T47D (cell line): ENCODE data around the gene EML3.
"Not testable (repeated sequence)": the region's sequence is repeated elsewhere in the genome, so short reads cannot be mapped to it uniquely, and the experiment has no call there.

Experiments used
- DNase-seq, 2 experiments: peaks; one replicate each; pipeline versions ENCODE4 v3.0.0 to v3.0.0-alpha.2; 2011 to 2012; ENCODE audit warnings: low read depth in 1 of 2, low spot score in 1 of 2
- JUND ChIP-seq: IDR thresholded peaks from 2 replicates; pipeline ENCODE4 v1.6.1; 2012; ENCODE audit warnings: low read depth
- in situ Hi-C: cut with HindIII; loops from 2 replicates; pipeline ENCODE4 v1.10.0; 2016; ENCODE audit warnings: low sequenced_read_pairs, low pct_unique_long_range_greater_than_20kb

EML3 gene

DNA sequence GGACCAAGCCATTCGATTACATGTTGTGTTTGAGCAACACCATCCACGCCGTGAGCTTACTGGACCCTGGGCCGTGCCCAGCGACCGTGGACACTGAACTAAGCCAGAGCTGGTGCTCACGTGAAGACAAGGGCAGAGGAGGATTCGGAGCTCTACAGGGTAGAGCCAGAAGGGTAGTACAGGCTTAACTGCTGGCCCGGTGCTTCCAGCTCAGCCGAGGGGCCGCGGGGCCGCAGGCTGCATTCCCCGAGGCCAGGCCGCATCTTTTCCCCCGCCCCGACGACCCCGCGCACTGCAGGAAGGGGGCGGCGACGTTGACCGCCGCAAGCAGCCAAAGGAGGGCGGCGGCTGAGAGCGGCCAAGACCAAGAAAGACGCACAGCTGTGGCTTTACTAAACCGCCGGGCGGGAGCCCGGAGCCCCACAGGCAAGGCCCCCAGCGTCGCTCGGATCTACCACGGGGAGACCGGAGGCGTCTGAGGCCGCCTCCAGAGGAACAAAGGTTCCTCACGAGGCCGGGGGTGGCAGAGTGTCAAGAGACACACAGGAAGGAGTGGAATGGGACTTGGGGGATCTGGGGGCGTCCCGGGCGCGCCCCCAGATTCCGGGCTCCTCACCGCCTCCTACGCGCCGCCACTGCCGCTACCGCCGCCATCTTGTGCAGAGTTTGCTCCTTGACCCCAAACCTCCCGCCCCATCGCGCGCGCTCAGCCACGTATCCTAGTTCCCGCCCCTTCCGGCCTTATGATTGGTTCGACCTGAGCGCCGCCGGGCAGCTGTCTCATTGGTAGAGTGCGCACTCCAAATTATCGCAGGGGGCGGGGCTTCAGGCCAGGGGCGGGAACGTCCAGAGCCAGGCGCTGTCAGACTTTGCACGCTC, 33.6 kb upstream of the EML3 start, which contains the start of gene GANAB:
Gene GANAB, minus strand, starts transcription at position 668 of the 879 bp plus-strand sequence. Its CDS starts 14 bp downstream, at position 654.
- peak; percentile 99 to 100 for DNase-seq
- TF ChIP-seq JUND: no peak
- in situ Hi-C loops: no loop called here

GRCh38 chr11:62645671-62645945, 33.0 kb upstream of the EML3 start:
- in situ Hi-C loops: no loop called here
- no peak for TF ChIP-seq JUND
- DNase-seq: no peak

GRCh38 chr11:62644220-62644619, 31.6 kb upstream of the EML3 start:
- in situ Hi-C loops: no loop called here
- TF ChIP-seq JUND: no peak
- DNase-seq: no peak

DNA sequence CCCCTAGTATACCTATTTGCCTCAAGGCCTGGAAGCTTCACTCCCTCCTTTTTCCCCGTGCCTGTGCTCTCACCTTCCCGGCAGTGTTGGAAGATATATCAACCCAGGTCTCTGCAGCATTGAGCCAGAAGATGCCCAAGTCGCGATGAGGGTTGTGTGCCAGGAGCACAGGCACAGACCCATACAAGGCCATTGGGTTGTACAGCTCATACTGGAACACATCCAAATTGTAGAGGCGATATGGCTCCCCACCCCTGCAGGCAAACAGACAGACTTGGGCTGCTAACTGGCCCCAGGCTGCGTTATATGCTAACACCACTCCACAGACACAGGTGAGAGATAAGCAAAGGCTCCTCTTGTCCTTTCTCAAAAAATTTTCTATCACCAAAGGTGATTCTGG, 19.9 kb upstream of the EML3 start:
- in situ Hi-C loops: no loop called here
- no peak for DNase-seq
- no peak for TF ChIP-seq JUND

DNA sequence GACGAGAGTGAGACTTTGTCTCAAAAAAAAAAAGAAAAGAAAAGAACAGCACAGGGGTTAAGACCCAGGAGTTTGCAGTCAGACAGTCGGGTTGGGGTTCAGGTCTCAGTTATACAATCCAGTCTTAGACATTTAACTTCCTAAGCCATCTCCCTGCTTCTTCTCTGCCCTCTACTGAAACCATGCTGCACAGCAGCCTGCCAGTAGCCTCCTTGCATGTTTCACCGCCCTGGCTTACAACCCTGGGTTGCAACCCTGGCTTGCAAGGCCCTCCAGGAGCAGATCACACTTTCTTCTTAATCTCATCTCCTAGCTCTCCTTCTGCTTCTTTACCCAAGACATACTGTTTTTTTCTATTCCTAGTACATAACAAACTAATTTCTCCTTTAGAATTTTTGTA, 15.1 kb upstream of the EML3 start:
- peak in 1 of 2 experiments; percentile 58 for DNase-seq
- in situ Hi-C loops: no loop called here
- no peak for TF ChIP-seq JUND

- in situ Hi-C loops: no loop called here
- TF ChIP-seq JUND: no peak
- DNase-seq: no peak
Observed at GRCh38 chr11:62622476-62623089, 10.0 kb upstream of the EML3 start.

DNA sequence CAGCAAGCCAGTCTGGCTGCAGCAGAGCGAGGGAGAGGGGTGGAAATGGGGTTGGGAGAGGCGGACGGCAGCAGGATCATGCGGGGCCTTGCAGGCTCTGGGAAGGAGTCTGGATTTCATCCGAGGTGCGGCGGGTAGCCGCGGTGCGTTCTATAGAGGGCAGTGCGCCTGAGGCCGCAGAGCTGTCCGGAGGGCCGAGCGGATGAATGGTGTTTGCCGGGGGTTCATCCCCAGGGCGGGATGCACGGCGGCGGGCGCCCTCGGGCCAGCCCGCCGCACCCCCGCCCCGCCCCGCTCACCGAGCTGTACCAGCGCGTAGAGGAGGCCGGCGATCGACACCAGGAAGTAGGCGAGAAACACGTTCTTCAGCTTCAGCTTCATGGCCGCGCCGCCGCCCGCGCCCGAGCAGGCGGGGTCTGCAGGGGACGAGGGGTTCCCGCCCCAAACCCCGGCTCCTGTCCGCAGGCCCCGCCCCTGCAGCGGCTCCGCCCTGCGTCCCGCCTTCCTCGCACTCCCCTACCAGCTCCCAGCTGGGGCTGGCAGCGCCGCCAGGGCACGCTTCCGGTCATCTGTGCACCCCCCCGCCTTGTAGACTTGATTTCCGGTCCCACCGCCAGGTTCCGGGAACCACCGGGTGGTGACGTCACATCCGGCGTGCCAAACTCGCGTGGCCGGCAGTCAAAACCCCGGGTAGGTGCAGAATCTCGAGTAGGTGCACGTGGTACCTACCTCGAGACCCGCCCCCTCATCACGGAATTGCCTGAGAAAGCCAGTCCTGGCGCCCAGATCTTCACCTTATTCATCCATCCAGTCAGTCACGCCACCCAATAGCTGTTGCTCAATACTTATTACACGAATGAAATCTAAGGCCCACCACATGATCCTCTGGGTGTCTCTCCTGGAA, 9.2 kb upstream of the EML3 start, which contains the start of gene B3GAT3:
Gene B3GAT3, minus strand, starts transcription at position 420 of the 904 bp plus-strand sequence. Its CDS starts 39 bp downstream, at position 381.
- in situ Hi-C loops: no loop called here
- no peak for TF ChIP-seq JUND
- peak; percentile 99 to 100 for DNase-seq

DNA sequence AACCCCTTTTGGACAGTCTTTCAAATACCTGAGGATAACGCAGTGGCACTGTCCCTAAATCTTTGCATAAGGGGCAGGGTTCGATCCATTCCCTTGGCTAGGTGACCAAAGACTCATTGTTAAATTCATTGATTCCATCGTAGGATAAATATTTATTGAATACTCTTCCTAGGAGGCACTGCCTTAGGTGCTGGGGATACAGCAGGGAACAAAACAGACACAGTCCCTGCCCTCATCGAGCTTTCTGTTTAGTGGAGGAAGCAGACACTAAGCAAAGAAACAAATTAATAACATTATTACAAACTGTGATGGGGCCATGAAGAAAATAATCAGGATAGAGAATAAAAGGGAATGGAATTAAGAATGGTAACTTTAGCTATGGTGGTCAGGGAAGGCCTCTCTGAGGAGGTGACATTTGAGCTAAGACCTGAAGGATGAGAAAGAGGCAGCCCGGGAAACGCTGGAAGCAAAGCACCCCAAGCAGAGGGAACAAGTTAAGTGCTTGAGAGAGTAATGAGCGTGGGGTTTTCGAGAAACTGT, 8.5 kb upstream of the EML3 start:
- in situ Hi-C loops: no loop called here
- DNase-seq: no peak
- TF ChIP-seq JUND: no peak

GRCh38 chr11:62616957-62617356, 4.4 kb upstream of the EML3 start:
- DNase-seq, in situ Hi-C loops: not testable (repeated sequence)

DNA sequence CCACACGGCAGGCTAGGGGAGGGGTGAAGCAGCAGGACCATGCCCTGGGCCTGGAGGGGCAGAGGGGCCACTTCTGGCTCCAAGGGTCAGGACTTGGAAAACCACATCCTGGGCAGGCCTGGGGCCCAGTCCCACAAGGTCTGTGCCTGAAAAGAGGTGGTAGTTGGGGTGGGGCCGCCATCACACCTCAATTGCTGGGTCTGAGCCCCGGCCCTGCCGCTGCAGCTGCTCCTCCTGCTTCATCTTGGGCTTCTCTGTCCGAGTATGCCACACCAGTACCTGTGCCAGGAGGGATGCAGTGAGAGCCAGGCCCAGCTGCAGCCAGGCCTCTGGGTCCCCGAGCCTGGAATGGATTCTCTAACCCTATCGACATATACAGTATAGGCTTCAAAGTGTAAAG, 2.9 kb upstream of the EML3 start:
- in situ Hi-C loops: no loop called here
- no peak for TF ChIP-seq JUND
- no peak for DNase-seq

DNA sequence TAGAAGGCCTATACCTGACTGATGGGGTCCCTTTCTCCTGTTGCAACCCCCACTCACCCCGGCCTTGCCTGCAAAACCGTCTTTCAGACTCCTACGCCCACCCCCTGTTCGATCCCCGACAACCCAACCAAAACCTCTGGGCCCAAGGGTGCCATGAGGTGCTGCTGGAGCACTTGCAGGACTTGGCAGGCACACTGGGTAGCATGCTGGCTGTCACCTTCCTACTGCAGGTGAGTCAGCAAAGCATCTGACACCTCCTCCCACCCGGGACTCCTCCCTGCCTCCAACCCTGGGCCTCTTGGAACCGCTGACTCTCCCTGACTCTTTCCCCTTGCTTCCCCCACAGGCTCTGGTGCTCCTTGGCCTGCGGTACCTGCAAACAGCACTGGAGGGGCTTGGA, 1.7 kb upstream of the EML3 start:
- DNase-seq: peak in 1 of 2 experiments; percentile 79
- in situ Hi-C loops: no loop called here

GRCh38 chr11:62613291-62613778, 760 bp upstream of the EML3 start:
- in situ Hi-C loops: no loop called here
- TF ChIP-seq JUND: no peak
- DNase-seq: peak in 1 of 2 experiments; percentile 60

More for the DNA sequence above, 1.7 kb upstream of the EML3 start:
- no peak for TF ChIP-seq JUND
